ENCODE results near the gene PITPNC1. TPM values are rescaled to one million over a fixed set of nuclear protein-coding genes. Genes with fewer than 3 reads are reported as not detected.
"Not testable (repeated sequence)": the region's sequence is repeated elsewhere in the genome, so short reads cannot be mapped to it uniquely, and the experiment has no call there.

PITPNC1 gene
- 35.0 TPM for total RNA-seq

GRCh38 chr17:67376737-67377487 is at the start of gene PITPNC1:
Gene PITPNC1 (plus strand): TSS chr17:67377281.
- peak; percentile 91 for DNase-seq (ENCODE audit: low spot score)

- DNase-seq (ENCODE audit: low spot score): no peak
Observed at GRCh38 chr17:67328026-67328425, 49.1 kb upstream of the PITPNC1 start.

GRCh38 chr17:67331381-67332161 is 45.5 kb upstream of the PITPNC1 start:
- DNase-seq (ENCODE audit: low spot score): not testable (repeated sequence)

- not testable (repeated sequence) for DNase-seq (ENCODE audit: low spot score)
Observed at GRCh38 chr17:67332162-67332508, 44.9 kb upstream of the PITPNC1 start.

GRCh38 chr17:67335245-67335835 is 41.7 kb upstream of the PITPNC1 start:
- no peak for DNase-seq (ENCODE audit: low spot score)

- no peak for DNase-seq (ENCODE audit: low spot score)
Observed at GRCh38 chr17:67336859-67337258, 40.2 kb upstream of the PITPNC1 start.

DNA sequence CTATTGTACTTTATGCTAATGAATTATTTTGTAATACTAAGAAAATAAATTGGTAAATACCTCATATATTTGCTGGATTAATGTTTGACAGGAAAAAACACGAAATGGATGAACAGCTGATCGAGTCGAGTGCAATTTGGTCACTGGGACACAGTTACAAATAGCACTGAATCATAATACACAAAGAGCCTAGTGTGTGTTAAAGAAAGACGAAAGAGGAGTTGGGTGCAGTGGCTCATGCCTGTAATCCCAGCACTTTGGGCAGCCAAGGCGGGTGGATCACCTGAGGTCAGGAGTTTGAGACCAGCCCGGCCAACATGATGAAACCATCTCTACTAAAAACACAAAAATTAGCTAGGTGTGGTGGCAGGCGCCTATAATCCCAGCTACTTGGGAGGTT is 38.7 kb upstream of the PITPNC1 start:
- DNase-seq (ENCODE audit: low spot score): not testable (repeated sequence)

DNA sequence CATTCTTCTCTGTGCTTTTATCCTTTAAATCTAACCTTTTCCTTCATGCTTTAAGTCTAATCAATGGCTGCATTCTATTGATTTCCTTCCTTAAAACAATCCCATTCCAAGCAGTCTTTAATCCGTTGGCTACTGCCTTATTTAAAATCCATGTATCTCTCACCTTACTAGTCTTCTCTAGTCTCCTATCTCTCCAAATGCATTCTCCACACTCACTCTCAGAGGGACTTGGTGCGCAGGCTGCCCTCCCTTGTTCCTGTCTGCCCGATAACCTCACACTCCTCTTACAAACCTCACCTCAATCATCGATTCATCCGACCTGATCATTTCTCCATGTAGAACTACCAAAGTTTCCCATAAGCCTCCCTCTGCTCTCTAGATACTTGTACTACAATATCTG is 33.8 kb upstream of the PITPNC1 start:
- DNase-seq (ENCODE audit: low spot score): no peak

- no peak for DNase-seq (ENCODE audit: low spot score)
Observed at GRCh38 chr17:67347826-67348225, 29.3 kb upstream of the PITPNC1 start.

GRCh38 chr17:67349420-67349819 is 27.7 kb upstream of the PITPNC1 start:
- DNase-seq (ENCODE audit: low spot score): no peak

- no peak for DNase-seq (ENCODE audit: low spot score)
Observed at GRCh38 chr17:67353161-67353560, 23.9 kb upstream of the PITPNC1 start.

GRCh38 chr17:67353929-67354574 is 23.0 kb upstream of the PITPNC1 start:
- DNase-seq (ENCODE audit: low spot score): no peak

GRCh38 chr17:67358612-67359011 is 18.5 kb upstream of the PITPNC1 start:
- DNase-seq (ENCODE audit: low spot score): no peak

- no peak for DNase-seq (ENCODE audit: low spot score)
Observed at GRCh38 chr17:67359960-67360791, 16.9 kb upstream of the PITPNC1 start.

- DNase-seq (ENCODE audit: low spot score): no peak
Observed at GRCh38 chr17:67360880-67361279, 16.2 kb upstream of the PITPNC1 start.

DNA sequence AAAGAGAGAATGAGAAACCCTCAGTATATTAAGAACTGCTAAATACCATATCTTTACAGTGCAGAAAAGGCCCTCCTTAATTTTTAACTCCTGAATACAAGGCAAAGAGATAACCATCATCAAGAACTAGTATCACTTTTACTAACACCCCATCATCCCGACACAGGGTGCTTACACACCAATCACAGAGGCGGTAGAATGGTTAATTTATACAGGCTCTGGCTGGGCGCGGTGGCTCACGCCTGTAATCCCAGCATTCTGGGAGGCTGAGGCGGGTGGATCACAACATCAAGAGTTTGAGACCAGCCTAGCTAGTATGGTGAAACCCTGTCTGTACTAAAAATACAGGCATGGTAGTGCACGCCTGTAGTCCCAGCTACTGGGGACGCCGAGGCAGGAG is 14.9 kb upstream of the PITPNC1 start:
- DNase-seq (ENCODE audit: low spot score): no peak

GRCh38 chr17:67364847-67365737 is 12.0 kb upstream of the PITPNC1 start:
- no peak for DNase-seq (ENCODE audit: low spot score)

GRCh38 chr17:67365738-67366192 is 11.3 kb upstream of the PITPNC1 start:
- no peak for DNase-seq (ENCODE audit: low spot score)

- peak; percentile 93 for DNase-seq (ENCODE audit: low spot score)
Observed at GRCh38 chr17:67366193-67367157, 10.6 kb upstream of the PITPNC1 start, which contains the start of gene PSMD12. Gene PSMD12 (minus strand): TSS chr17:67366577. CDS start chr17:67366519, 58 bp downstream.

Data from mucosa of gallbladder (tissue), 1 donor.